Activated CD4-positive, alpha-beta T cell treated with anti-CD3 and anti-CD28 coated beads for 4 hours (primary cell): ENCODE data around the gene FBXO22.
"Not testable (repeated sequence)": the region's sequence is repeated elsewhere in the genome, so short reads cannot be mapped to it uniquely, and the experiment has no call there.

Source experiments
- DNase-seq, 2 donors: peaks; one replicate each; pipeline ENCODE4 v3.0.0-alpha.2; 2020

FBXO22 gene

DNA sequence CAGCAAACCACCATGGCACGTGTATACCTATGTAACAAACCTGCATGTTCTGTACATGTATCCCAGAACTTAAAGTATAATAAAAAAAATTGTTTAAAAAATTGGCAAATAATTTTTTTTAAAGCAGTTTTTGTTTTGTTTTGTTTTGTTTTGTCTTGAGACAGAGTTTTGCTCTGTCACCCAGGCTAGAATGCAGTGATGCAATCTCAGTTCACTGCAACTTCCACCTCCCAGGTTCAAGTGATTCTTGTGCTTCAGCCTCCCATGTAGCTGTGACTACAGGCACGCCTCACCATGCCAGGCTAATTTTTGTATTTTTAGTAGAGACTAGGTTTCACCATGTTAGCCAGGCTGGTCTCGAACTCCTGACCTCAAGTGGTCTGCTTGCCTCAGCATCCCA lies 81.0 kb downstream of the FBXO22 start:
- DNase-seq: not testable (repeated sequence)

DNA sequence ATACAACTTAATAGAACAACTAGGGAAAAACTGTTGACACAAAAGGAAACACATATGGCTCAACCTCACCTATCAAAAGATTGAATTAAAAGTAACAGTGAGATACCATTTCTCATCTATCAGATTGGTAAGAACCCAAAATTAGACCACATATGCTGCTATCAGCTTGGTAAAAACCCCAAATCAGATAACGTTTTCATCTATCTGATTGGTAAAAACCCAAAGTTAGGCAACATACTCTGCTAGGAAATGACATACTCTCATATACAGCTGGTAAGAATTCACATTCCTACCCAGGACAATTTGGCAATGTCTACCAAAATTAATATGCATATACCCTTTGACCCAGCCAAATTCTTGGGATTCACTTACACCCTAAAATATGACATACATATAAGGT lies 82.3 kb downstream of the FBXO22 start:
- DNase-seq: no peak

DNA sequence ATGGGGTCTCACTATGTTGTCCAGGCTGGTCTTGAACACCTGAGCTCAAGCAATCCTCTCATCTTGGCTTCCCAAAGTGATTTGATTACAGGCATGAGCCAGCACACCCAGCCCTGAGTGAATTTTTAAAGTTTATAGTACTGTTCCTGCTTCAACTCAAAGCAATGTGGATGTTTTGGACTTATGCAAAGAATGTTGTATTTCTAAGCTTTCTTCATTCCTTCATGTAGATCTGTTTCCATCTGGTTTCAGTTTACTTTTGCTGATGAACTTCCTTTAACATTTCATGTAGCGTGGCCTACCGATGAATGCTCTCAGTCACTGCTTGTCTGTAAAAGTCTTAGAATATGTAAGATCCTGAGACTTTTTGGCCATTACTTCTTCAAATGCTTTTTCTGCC lies 85.4 kb downstream of the FBXO22 start:
- DNase-seq: no peak

DNA sequence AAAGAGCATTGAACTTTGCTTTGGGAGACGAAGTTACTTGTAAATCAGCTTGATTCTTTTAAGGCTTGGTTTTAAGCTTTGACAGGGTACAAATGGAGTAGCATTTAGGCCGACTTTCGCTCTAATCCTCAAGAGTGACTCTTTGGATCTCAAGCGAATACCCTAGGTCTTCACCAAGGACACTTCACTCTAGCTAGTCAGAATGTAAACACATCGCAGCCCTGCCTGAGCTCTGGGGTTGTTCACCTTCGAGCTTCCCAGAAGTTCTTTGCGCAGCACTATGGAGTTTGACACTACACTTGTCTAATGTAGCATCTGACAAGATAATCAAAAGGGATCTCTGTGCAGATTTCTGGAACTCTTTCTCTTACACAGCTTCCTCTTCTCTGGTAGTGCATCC lies 86.2 kb downstream of the FBXO22 start:
- DNase-seq: no peak
